GM21423 (cell line): ENCODE data around the gene PDE8A.
"Not testable (repeated sequence)": the region's sequence is repeated elsewhere in the genome, so short reads cannot be mapped to it uniquely, and the experiment has no call there.

Experiments used
- ATAC-seq: cut with Tn5 transposase; IDR thresholded peaks from one replicate; pipeline ENCODE4 v1.9.1; 2021; ENCODE audit warnings: mild to moderate bottlenecking, moderate library complexity; ENCODE audit not compliant: unreplicated experiment

PDE8A gene

DNA sequence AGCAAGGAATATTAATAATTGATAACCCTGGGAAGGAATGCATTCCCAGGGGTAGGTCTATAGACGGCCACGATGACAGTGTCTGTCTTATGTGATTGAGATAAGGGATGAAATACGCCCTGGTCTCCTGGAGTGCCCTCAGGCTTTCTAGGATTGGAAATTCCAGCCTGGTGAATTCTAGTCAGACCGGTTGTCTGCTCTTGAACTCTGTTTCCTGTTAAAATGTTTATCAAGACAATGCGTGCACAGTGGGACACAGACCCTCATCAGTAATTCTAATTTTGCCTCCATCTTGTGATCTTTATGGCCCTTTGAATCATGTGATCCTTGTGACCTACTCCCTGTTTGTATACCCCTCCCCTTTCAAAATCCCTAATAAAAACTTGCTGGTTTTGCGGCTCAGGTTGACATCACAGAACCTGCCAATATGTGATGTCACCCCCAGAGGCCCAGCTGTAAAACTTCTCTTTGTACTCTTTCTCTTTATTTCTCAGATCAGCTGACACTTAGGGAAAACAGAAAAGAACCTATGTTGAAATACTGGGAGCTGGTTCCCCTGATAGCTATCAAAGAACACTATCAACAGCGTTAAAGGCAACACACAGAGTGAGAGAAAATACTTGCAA lies 183.3 kb downstream of the PDE8A start:
- ATAC-seq = no peak

DNA sequence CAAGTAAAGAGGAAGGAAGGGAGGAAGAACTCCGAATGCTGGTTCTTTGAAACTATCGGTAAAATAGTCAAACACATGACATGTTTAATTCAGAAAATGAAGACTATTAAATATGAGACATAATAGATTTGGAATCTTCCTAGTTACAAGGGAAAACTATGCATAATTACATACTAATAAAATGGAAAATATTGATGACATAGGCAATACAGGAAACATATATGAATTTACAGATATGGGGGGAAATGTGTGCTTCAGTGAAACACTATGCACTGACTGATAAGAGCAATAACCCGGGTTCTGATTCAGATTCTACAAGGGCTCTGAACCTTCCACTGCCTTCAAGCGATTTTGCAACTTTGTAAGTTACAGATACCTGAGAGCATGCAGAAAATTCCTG lies 185.9 kb downstream of the PDE8A start:
- no peak for ATAC-seq

DNA sequence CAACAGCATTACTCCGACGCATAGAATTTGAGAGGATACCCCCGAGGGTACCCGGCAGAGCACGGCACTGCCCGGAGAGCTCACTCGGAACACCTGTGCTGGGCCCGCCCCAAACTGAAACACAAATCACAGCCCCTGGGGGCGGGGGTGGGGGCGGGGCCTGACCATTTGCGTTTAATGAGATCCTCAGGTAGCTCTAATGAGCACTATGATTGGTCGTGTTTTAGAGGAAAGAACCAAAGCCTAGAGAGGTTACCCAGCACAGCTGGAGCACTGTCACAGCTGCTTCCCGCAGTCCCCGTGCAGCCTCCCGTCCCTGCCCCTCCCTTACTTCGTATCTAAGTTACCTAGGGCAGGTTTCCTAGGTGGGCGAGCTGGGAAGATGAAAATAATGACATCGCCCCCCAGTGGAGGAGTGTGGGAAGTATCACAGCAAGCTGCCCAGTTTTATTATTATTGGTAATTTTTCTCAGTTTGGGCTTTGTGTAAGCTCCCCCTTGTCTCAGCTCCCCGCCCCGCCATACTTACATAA lies 187.1 kb downstream of the PDE8A start:
- ATAC-seq = no peak

DNA sequence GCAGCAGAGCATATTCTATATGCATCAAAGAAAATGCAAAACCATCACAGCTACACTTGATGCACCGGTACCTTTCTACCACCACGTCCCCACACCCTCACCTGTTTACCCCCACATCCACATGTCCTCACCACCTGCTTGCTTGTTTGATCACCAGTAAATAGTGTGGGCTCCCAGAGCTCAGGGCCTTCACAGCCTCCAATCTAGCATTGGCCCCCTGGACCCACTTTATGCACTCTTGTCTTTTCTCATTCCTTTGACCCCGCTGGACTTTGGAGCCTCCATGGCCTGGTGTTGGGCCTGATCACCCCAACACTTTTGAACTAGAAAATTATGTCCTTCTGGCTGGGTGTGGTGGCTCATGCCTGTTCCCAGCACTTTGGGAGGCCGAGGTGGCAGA lies 190.1 kb downstream of the PDE8A start:
- no peak for ATAC-seq

DNA sequence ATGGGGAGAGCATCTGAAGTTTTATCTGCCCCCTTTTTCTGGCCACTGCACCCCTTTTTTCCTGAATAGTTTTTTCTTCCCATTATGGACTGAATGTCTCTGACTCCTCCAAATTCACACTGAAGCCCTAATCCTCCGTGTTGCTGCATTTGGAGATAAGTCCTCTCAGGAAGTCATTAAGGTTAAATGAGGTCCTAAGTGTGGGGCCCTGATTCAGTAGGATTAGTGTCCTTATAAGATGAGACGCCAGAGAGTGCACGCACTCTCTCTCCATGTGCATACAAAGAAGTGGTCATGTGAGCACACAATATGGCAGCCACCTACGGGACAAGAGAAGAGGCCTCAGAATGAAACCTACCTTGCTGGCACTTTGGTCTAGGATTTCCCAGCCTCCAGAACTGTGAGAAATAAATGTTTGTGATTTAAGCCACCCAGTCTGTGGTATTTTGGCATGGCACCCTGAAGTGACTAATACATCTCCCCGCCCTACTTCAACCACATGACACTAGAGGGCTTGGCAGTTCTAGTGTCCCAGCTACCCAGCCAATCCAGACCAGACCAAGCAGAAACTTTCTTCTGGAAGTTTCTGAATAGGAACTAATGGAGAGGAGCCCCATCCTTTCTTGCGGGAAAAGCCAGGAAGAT lies 191.3 kb downstream of the PDE8A start:
- no peak for ATAC-seq

DNA sequence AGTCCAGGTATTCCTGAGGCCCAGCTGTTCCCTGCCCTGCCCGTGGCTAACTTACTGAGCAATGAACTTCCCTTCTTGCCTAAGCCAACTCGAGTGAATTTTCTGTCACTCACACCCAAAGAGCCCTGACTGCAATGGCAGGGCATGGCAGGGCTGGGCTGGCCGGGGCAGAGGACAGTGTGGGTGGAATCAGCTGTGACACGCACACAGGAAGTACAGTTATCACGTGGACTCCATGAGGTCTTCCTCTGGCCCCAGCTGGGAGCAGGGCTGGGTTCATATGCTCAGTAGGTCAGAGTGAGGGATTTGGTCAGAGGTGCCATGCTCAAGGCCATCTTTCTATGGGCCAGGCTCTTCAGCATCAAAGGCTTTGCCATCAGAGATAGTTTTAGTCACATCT lies 192.0 kb downstream of the PDE8A start:
- not testable (repeated sequence) for ATAC-seq

DNA sequence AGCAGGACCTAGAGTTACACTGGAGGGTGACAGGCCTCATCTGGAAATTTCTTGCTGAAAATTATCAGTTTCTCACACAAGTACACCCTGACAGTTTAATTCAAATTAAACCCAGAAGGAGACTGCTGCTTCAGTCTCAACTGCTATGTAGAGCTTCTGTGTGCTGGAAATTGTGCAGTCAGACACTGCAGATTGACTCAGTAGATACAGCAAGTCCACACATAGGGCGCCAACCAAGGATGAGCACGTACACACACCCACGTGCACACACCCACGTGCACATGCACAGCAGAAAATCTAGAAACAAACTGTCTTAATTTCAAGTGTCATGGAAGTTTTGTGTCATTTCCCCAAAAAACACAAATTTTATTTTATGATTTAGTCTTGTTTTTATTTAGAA lies 192.9 kb downstream of the PDE8A start:
- ATAC-seq = no peak

DNA sequence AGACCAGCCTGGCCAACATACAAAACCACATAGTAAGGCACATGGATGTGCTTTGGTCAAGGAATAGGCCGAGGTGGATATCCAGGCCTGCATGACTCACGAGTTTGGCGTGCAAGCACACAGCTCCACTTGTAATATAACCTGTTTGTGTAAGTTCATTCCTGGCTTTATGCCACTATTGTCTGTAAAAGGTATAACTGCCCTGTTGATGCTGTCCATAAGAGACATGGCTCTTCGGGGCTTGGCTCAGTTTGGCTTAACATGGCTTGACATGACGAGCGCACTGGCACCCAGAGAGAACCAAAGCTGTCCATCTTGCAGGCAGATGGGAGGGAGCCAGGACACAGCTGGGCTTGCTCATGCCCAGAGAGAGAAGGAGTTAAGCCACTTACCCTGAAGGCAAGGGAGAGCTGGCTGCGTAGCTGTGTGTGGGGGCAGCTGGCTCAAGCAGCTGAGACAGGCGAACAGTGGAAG lies 195.4 kb downstream of the PDE8A start:
- not testable (repeated sequence) for ATAC-seq

DNA sequence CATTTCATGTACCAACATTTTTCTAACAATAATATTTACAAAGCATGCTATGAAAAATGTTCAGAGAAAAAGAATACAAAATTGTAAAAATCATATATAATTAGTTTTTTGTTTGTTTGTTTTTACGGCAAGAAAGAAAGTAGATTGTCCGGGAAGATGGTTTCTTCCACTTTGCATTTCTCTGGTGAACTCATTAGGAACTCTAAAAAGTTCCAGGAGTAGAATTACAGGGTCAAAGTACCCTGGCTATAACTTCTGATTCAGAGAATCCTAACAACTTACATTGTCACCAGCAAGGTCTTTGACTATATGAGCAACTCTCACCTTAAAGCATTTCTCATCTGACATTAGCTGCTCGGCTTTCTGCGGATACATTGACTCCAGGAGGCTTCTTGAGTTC lies 196.7 kb downstream of the PDE8A start:
- ATAC-seq = no peak

DNA sequence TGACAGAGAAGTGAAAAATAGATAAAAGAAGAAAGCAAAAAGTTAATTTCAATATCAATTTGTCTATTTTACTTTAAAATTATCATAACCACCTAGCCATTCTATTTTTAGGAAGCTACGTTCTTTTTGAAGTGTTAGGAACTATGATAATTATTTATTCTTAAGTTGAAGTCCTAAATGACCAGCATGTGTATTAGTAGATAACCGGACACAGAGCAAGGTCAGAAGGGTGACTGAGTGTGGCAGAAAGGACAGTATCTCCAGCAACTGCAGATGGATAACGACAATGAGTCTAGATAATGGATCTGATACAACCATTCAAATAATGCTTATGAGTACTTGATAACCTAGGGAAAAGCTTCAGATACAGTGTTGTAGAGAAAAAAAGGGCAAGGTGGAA lies 198.0 kb downstream of the PDE8A start:
- no peak for ATAC-seq

DNA sequence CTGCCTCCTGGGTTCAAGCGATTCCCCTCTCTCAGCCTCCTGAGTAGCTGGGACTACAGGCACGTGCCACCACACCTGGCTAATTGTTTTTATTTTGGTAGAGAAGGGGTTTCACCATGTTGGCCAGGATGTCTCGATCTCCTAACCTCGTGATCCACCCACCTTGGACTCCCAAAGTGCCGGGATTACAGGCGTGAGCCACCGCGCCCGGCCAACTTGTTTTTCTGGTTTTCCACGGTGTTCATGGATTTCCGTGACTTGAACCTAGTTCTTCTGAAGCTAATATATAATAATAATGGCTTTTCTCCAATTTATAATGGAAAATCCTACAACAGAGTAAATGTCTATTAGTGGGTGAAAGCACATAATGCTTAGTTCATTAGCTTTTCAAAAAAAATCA lies 203.7 kb downstream of the PDE8A start:
- not testable (repeated sequence) for ATAC-seq

DNA sequence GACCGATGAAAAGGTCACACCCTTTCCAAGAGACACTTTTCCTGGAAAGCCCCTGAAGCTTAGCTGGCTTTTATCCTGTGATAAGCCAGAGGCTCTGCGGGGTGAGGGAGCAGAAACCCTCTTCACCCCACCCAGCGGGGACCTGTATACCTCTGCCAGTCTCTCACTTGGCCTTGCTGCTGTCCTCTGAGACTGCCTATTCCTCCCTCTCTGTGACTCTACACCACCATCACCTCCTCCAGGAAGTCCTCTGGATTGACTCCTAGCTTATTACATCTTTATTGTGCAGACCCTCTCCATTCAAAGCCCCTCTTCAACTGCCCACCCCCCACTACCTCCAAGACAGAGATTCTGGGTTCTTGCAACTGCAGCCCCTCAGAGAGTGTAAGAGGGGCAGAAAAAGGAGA lies 206.5 kb downstream of the PDE8A start:
- ATAC-seq = not testable (repeated sequence)
